Measurements from ENCODE around the gene L3MBTL4. TPM values are rescaled to one million over a fixed set of nuclear protein-coding genes. Genes with fewer than 3 reads are reported as not detected.

Gene L3MBTL4
- total and polyA plus RNA-seq, 10 of the 15 experiments (the other 5 are each of a cell fraction or from before 2014, with no cell fraction given), result 1.3 to 8.7 (median 3.8) TPM

DNA sequence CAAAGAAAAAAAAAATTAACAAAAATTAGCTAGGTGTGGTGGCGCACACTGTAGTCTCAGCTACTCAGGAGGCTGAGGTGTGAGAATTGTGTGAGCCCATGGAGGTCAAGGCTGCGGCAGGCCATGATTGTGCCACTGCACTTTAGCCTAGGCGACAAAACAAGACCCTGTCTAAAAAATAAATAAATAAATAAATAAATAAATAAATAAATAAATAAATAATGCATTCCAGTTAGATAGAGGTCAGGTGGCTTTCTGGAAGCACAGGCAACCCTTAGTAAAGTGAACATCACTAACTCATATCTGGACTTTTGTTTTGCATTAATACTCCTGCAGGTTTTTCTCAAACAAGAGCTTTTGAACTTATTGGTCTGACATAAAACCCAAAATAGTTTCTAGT, 206.8 kb downstream of the L3MBTL4 start:
- no peak overlapping the region for H3K9ac ChIP-seq (ENCODE audit: control insufficient read depth, insufficient read depth, low read length)
- H3K4me3 ChIP-seq, result no peak overlapping the region
- H2AFZ ChIP-seq (ENCODE audit: control insufficient read depth, low read depth, low read length), result no peak overlapping the region
- DNase-seq (ENCODE audit: low read depth, low spot score), result no peak
- FAIRE-seq, result no peak
- intact Hi-C loops (cut with micrococcal nuclease; ENCODE audit: unreplicated experiment) (no loop called here), in situ Hi-C loops (cut with MboI) (no loop called here)
- H3K4me1 ChIP-seq (ENCODE audit: control insufficient read depth, insufficient read depth, low read length), result no peaks in the 10 kb centered on the region
- H3K9me3 ChIP-seq (replicated peaks; ENCODE audit: control insufficient read depth, insufficient read depth, low read length), result no peaks in the 10 kb centered on the region
- TF ChIP-seq, protein P1, sequence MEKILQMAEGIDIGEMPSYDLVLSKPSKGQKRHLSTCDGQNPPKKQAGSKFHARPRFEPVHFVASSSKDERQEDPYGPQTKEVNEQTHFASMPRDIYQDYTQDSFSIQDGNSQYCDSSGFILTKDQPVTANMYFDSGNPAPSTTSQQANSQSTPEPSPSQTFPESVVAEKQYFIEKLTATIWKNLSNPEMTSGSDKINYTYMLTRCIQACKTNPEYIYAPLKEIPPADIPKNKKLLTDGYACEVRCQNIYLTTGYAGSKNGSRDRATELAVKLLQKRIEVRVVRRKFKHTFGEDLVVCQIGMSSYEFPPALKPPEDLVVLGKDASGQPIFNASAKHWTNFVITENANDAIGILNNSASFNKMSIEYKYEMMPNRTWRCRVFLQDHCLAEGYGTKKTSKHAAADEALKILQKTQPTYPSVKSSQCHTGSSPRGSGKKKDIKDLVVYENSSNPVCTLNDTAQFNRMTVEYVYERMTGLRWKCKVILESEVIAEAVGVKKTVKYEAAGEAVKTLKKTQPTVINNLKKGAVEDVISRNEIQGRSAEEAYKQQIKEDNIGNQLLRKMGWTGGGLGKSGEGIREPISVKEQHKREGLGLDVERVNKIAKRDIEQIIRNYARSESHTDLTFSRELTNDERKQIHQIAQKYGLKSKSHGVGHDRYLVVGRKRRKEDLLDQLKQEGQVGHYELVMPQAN (conservative IDR thresholded peaks at IDR 0.05), result no peak
- TF ChIP-seq LARP7 (IDR thresholded peaks at IDR 0.05) (no peak), MYB (IDR thresholded peaks at IDR 0.05; ENCODE audit: borderline replicate concordance, low read depth, low read length) (no peak), SREBF2 (IDR thresholded peaks at IDR 0.05; ENCODE audit: low read length) (no peak), MTA3 (IDR thresholded peaks at IDR 0.05; ENCODE audit: borderline replicate concordance, low read length) (no peak), YBX1 (IDR thresholded peaks at IDR 0.05) (no peak)
- TF ChIP-seq, protein P2, sequence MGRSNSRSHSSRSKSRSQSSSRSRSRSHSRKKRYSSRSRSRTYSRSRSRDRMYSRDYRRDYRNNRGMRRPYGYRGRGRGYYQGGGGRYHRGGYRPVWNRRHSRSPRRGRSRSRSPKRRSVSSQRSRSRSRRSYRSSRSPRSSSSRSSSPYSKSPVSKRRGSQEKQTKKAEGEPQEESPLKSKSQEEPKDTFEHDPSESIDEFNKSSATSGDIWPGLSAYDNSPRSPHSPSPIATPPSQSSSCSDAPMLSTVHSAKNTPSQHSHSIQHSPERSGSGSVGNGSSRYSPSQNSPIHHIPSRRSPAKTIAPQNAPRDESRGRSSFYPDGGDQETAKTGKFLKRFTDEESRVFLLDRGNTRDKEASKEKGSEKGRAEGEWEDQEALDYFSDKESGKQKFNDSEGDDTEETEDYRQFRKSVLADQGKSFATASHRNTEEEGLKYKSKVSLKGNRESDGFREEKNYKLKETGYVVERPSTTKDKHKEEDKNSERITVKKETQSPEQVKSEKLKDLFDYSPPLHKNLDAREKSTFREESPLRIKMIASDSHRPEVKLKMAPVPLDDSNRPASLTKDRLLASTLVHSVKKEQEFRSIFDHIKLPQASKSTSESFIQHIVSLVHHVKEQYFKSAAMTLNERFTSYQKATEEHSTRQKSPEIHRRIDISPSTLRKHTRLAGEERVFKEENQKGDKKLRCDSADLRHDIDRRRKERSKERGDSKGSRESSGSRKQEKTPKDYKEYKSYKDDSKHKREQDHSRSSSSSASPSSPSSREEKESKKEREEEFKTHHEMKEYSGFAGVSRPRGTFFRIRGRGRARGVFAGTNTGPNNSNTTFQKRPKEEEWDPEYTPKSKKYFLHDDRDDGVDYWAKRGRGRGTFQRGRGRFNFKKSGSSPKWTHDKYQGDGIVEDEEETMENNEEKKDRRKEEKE (IDR thresholded peaks at IDR 0.05), result no peak
- WGBS (ENCODE audit: insufficient coverage, insufficient replicate concordance, low lambda C conversion rate, missing lambda C conversion rate), result 98% methylated on average over 3 of the region's 3 CpGs
- no peaks in the 10 kb centered on the region for H4K20me1 ChIP-seq (ENCODE audit: control insufficient read depth, insufficient read depth)
- RAD21 ChIA-PET (ENCODE audit: unreplicated experiment), result no interaction called here
- CTCF ChIA-PET, result interaction anchor here (0.7 to 1.9 kb wide), 2 partner anchors 14 to 17 kb away, joined by 3 to 4 read pairs; no protein-coding TSS in a partner anchor
- POLR2A ChIA-PET, result no interaction called here
- no peak overlapping the region for H3K4me2 ChIP-seq (ENCODE audit: control insufficient read depth, insufficient read depth)
- BruUV-seq (replicated peaks), result no TSS peak
- no peaks in the 10 kb centered on the region for H3K27me3 ChIP-seq (replicated peaks in 1 of 2; ENCODE audit: control insufficient read depth in 2 of 2, insufficient read depth in 2 of 2, low read length in 1 of 2)
- SMC1A ChIA-PET (ENCODE audit: uncharacterized antibody, unreplicated experiment), result interaction anchor here (1.7 kb wide), 1 partner anchor 10 kb away, joined by 5 read pairs; no protein-coding TSS in a partner anchor
- H3K27ac ChIP-seq (ENCODE audit: control insufficient read depth, insufficient read depth), result no peak overlapping the region
- ATAC-seq, result no peak
- no peaks in the 10 kb centered on the region for H3K79me2 ChIP-seq (ENCODE audit: control insufficient read depth, insufficient read depth, low read length)
- no peaks in the 10 kb centered on the region for H3K36me3 ChIP-seq (ENCODE audit: control insufficient read depth in 2 of 2, insufficient read depth in 2 of 2, low read length in 1 of 2)
